ENCODE results near the gene CCDC87. TPM values are rescaled to one million over a fixed set of nuclear protein-coding genes. Genes with fewer than 3 reads are reported as not detected.
"Not testable (repeated sequence)": the region's sequence is repeated elsewhere in the genome, so short reads cannot be mapped to it uniquely, and the experiment has no call there.

The CCDC87 gene
- 0.19 and 0.21 TPM in 2 replicates for total RNA-seq

GRCh38 chr11:66592457-66593302, at the start of gene CCDC87, which contains the start of gene CCS:
Gene CCDC87, minus strand, starts transcription at chr11:66593063. Its CDS starts 48 bp downstream, at chr11:66593015.
Gene CCS, plus strand, starts transcription at chr11:66593185. Its CDS starts 77 bp downstream, at chr11:66593262.
- Mint-ChIP-seq H3K4me3 (peak within 1 kb of the TSS; percentile 99), H3K27ac (peak within 1 kb of the TSS; percentile 97), H3K36me3 (ENCODE audit: low read depth) (peaks cover 3% of the 10 kb centered on the region), H3K27me3 (no peaks in the 10 kb centered on the region), H3K4me1 (peaks cover 21% of the 10 kb centered on the region), H3K9me3 (no peaks in the 10 kb centered on the region)
- intact Hi-C loops (cut with micrococcal nuclease): loop anchor here (1.0 to 2.0 kb wide), 4 partner anchors 24 to 86 kb away; partner anchors contain the start of genes ACTN3, RBM14, RBM4 and ZDHHC24
- DNase-seq: peak; percentile 99

- intact Hi-C loops (cut with micrococcal nuclease): no loop called here
- peaks cover 89% of the 10 kb centered on the region for H3K36me3 Mint-ChIP-seq (ENCODE audit: low read depth)
- H3K27ac Mint-ChIP-seq: no peak overlapping the region
- H3K9me3 Mint-ChIP-seq: no peaks in the 10 kb centered on the region
- DNase-seq: no peak
- H3K4me1 Mint-ChIP-seq: peaks cover 75% of the 10 kb centered on the region
- H3K4me3 Mint-ChIP-seq: peak overlapping the region; percentile 91
- H3K27me3 Mint-ChIP-seq: no peaks in the 10 kb centered on the region
These were observed 49.0 kb upstream of the CCDC87 start for GRCh38 chr11:66641834-66642233.

- Mint-ChIP-seq H3K27ac (peak overlapping the region; percentile 98), H3K36me3 (ENCODE audit: low read depth) (peaks cover 76% of the 10 kb centered on the region), H3K4me1 (peaks cover 61% of the 10 kb centered on the region), H3K4me3 (peak overlapping the region; percentile 91)
- H3K27me3 Mint-ChIP-seq; H3K9me3 Mint-ChIP-seq; intact Hi-C loops (cut with micrococcal nuclease); DNase-seq: not testable (repeated sequence)
These were observed 47.0 kb upstream of the CCDC87 start for GRCh38 chr11:66639814-66640340.

GRCh38 chr11:66639066-66639813, 46.4 kb upstream of the CCDC87 start:
- intact Hi-C loops (cut with micrococcal nuclease): no loop called here
- H3K9me3 Mint-ChIP-seq: no peaks in the 10 kb centered on the region

GRCh38 chr11:66638177-66639065, 45.6 kb upstream of the CCDC87 start, which contains the start of gene RBM4:
Gene RBM4, plus strand, starts transcription at chr11:66638703. Its CDS starts 1,009 bp downstream, at chr11:66639712.
- H3K9me3 Mint-ChIP-seq: no peaks in the 10 kb centered on the region
- intact Hi-C loops (cut with micrococcal nuclease): loop anchor here (1.0 kb wide), 3 partner anchors 22 to 45 kb away; partner anchors contain the start of genes CCDC87, CCS, RBM14 and RBM4B
- H3K4me1 Mint-ChIP-seq: peaks cover 53% of the 10 kb centered on the region
- peak; percentile 99 for DNase-seq
- H3K4me3 Mint-ChIP-seq: peak within 1 kb of the TSS; percentile 91
- no peaks in the 10 kb centered on the region for H3K27me3 Mint-ChIP-seq
- H3K27ac Mint-ChIP-seq: peak within 1 kb of the TSS; percentile 98
- H3K36me3 Mint-ChIP-seq (ENCODE audit: low read depth): peaks cover 70% of the 10 kb centered on the region

More at GRCh38 chr11:66639066-66639813, 46.4 kb upstream of the CCDC87 start:
- Mint-ChIP-seq H3K27me3 (no peaks in the 10 kb centered on the region), H3K4me1 (peaks cover 59% of the 10 kb centered on the region), H3K27ac (peak overlapping the region; percentile 98), H3K36me3 (ENCODE audit: low read depth) (peaks cover 75% of the 10 kb centered on the region), H3K4me3 (peak overlapping the region; percentile 91)
- peak; percentile 81 for DNase-seq

- peak overlapping the region; percentile 91 for H3K4me3 Mint-ChIP-seq
- H3K9me3 Mint-ChIP-seq: no peaks in the 10 kb centered on the region
- no peak for DNase-seq
- H3K36me3 Mint-ChIP-seq (ENCODE audit: low read depth): peaks cover 68% of the 10 kb centered on the region
- peak overlapping the region; percentile 98 for H3K27ac Mint-ChIP-seq
- H3K4me1 Mint-ChIP-seq: peaks cover 45% of the 10 kb centered on the region
- intact Hi-C loops (cut with micrococcal nuclease): loop anchor here (1.0 kb wide), 3 partner anchors 21 to 44 kb away; partner anchors contain the start of genes CCDC87, CCS, RBM14 and RBM4B
- H3K27me3 Mint-ChIP-seq: no peaks in the 10 kb centered on the region
These were observed 44.8 kb upstream of the CCDC87 start for GRCh38 chr11:66637557-66638176.

- Mint-ChIP-seq H3K27ac (no peak overlapping the region), H3K36me3 (ENCODE audit: low read depth) (peaks cover 67% of the 10 kb centered on the region), H3K9me3 (no peaks in the 10 kb centered on the region), H3K4me3 (no peak overlapping the region), H3K27me3 (no peaks in the 10 kb centered on the region), H3K4me1 (peaks cover 42% of the 10 kb centered on the region)
- no peak for DNase-seq
- intact Hi-C loops (cut with micrococcal nuclease): no loop called here
These were observed 43.5 kb upstream of the CCDC87 start for GRCh38 chr11:66636411-66636810.

GRCh38 chr11:66632952-66633351, 40.1 kb upstream of the CCDC87 start:
- no peaks in the 10 kb centered on the region for H3K27me3 Mint-ChIP-seq
- H3K4me1 Mint-ChIP-seq: peaks cover 33% of the 10 kb centered on the region
- no peak for DNase-seq
- H3K9me3 Mint-ChIP-seq: no peaks in the 10 kb centered on the region
- H3K4me3 Mint-ChIP-seq: no peak overlapping the region
- intact Hi-C loops (cut with micrococcal nuclease): no loop called here
- no peak overlapping the region for H3K27ac Mint-ChIP-seq
- peaks cover 57% of the 10 kb centered on the region for H3K36me3 Mint-ChIP-seq (ENCODE audit: low read depth)

- H3K4me3 Mint-ChIP-seq: no peak overlapping the region
- no peak overlapping the region for H3K27ac Mint-ChIP-seq
- intact Hi-C loops (cut with micrococcal nuclease): no loop called here
- H3K9me3 Mint-ChIP-seq: no peaks in the 10 kb centered on the region
- H3K36me3 Mint-ChIP-seq (ENCODE audit: low read depth): peaks cover 60% of the 10 kb centered on the region
- H3K27me3 Mint-ChIP-seq: no peaks in the 10 kb centered on the region
- peaks cover 25% of the 10 kb centered on the region for H3K4me1 Mint-ChIP-seq
- DNase-seq: no peak
These were observed 39.0 kb upstream of the CCDC87 start for GRCh38 chr11:66631883-66632282.

GRCh38 chr11:66629356-66629755, 36.5 kb upstream of the CCDC87 start:
- no peaks in the 10 kb centered on the region for H3K9me3 Mint-ChIP-seq
- intact Hi-C loops (cut with micrococcal nuclease): no loop called here

GRCh38 chr11:66628061-66628603, 35.3 kb upstream of the CCDC87 start:
- Mint-ChIP-seq H3K9me3 (no peaks in the 10 kb centered on the region), H3K36me3 (ENCODE audit: low read depth) (peaks cover 76% of the 10 kb centered on the region), H3K4me3 (no peak overlapping the region), H3K27ac (no peak overlapping the region), H3K27me3 (no peaks in the 10 kb centered on the region), H3K4me1 (peaks cover 30% of the 10 kb centered on the region)
- intact Hi-C loops (cut with micrococcal nuclease): no loop called here
- no peak for DNase-seq

More at GRCh38 chr11:66629356-66629755, 36.5 kb upstream of the CCDC87 start:
- Mint-ChIP-seq H3K4me1 (peaks cover 20% of the 10 kb centered on the region), H3K27ac (no peak overlapping the region), H3K4me3 (no peak overlapping the region), H3K27me3 (no peaks in the 10 kb centered on the region), H3K36me3 (ENCODE audit: low read depth) (peaks cover 70% of the 10 kb centered on the region)
- no peak for DNase-seq

GRCh38 chr11:66626926-66627325, 34.1 kb upstream of the CCDC87 start:
- Mint-ChIP-seq H3K4me1 (peaks cover 36% of the 10 kb centered on the region), H3K4me3 (no peak overlapping the region), H3K9me3 (no peaks in the 10 kb centered on the region), H3K27ac (no peak overlapping the region), H3K27me3 (no peaks in the 10 kb centered on the region), H3K36me3 (ENCODE audit: low read depth) (peaks cover 76% of the 10 kb centered on the region)
- intact Hi-C loops (cut with micrococcal nuclease): no loop called here
- no peak for DNase-seq

Data from activated CD4-positive, alpha-beta T cell treated with anti-CD3 and anti-CD28 coated beads, Interleukin-2, amount 10 ng/mL, durations not matched to agents 24 days and 14 days (primary cell).